Hair follicle dermal papilla cell (primary cell): Measurements from ENCODE around the gene MSMP. TPM values are rescaled to one million over a fixed set of nuclear protein-coding genes. Genes with fewer than 3 reads are reported as not detected.

ENCODE experiments used
- small RNA-seq: library from RNA; depleted of rRNA; stranded (forward); fragments of <200 nt; gene quantifications from one replicate; pipeline ENCODE3, GENCODE V24; 2012
- total RNA-seq: library from RNA; depleted of rRNA; stranded (reverse); fragments of >200 nt; gene quantifications from 2 replicates; pipeline ENCODE4 v1.2.3, GENCODE V29; 2012

MSMP gene
- not detected in 2 replicates for total RNA-seq

GRCh38 chr9:35754264-35754663, at the start of gene MSMP:
TSS of gene MSMP (minus strand) at chr9:35754276. CDS start at chr9:35754129, 147 bp downstream.

GRCh38 chr9:35791297-35791921, 37.3 kb upstream of the MSMP start, which contains the start of gene NPR2:
TSS of gene NPR2 (plus strand) at chr9:35791591. CDS start at chr9:35792409, 818 bp downstream.

GRCh38 chr9:35748858-35749514, 5.1 kb downstream of the MSMP start, which contains the start of the genes GBA2 and RGP1:
TSS of gene GBA2 (minus strand) at chr9:35749228. CDS start at chr9:35748704, 524 bp downstream.
TSS of gene RGP1 (plus strand) at chr9:35749287. CDS start at chr9:35749756, 469 bp downstream.

GRCh38 chr9:35732185-35732799, 21.8 kb downstream of the MSMP start, which contains the start of the genes CREB3 and TLN1:
TSS of gene CREB3 (plus strand) at chr9:35732666. CDS start at chr9:35732773, 107 bp downstream.
TSS of gene TLN1 (minus strand) at chr9:35732195. CDS start at chr9:35725694, 6,501 bp downstream.

Small RNA genes lying within 50 kb of the gene (small RNA-seq; reads per million reads assigned to genes)
- 1.3 reads per million, percentile 29 among the genes with 10 or more reads in this experiment for gene MIR6853

Other genes with a start within 250 kb of the MSMP start
- gene TESK1, start 149.0 kb downstream of the MSMP start, total RNA-seq = 20.1 and 20.6 TPM in 2 replicates
- 0.73 and 1.1 TPM in 2 replicates for gene CD72, start 135.9 kb downstream of the MSMP start, total RNA-seq
- gene SIT1, start 103.3 kb downstream of the MSMP start, total RNA-seq = not detected in 2 replicates
- gene RMRP, start 96.3 kb downstream of the MSMP start, total RNA-seq = 68,660 and 79,842 TPM in 2 replicates
- 11.4 and 15.8 TPM in 2 replicates for gene CCDC107, start 96.0 kb downstream of the MSMP start, total RNA-seq
- gene ARHGEF39, start 89.1 kb downstream of the MSMP start, total RNA-seq = 0.12 and 0.49 TPM in 2 replicates
- 0.16 TPM in 1 of 2 replicates, not detected in the other for gene CA9, start 80.3 kb downstream of the MSMP start, total RNA-seq
- 451 and 795 TPM in 2 replicates for gene TPM2, start 64.4 kb downstream of the MSMP start, total RNA-seq
- gene TLN1, start 22.1 kb downstream of the MSMP start, total RNA-seq = 543 and 559 TPM in 2 replicates
- gene CREB3, start 21.6 kb downstream of the MSMP start, total RNA-seq = 61.7 and 78.1 TPM in 2 replicates
- 36.2 and 37.3 TPM in 2 replicates for gene GBA2, start 5.0 kb downstream of the MSMP start, total RNA-seq
- 21.6 and 22.1 TPM in 2 replicates for gene RGP1, start 5.0 kb downstream of the MSMP start, total RNA-seq
- 14.9 and 23.2 TPM in 2 replicates for gene NPR2, start 37.3 kb upstream of the MSMP start, total RNA-seq
- gene SPAG8, start 58.0 kb upstream of the MSMP start, total RNA-seq = 0.49 and 2.1 TPM in 2 replicates
- gene HINT2, start 60.8 kb upstream of the MSMP start, total RNA-seq = 8.0 and 11.4 TPM in 2 replicates
- not detected in 2 replicates for gene FAM221B, start 74.5 kb upstream of the MSMP start, total RNA-seq
- gene TMEM8B, start 75.0 kb upstream of the MSMP start, total RNA-seq = 3.7 and 6.1 TPM in 2 replicates
- gene OR13J1, start 116.1 kb upstream of the MSMP start, total RNA-seq = not detected in 2 replicates
- gene HRCT1, start 151.9 kb upstream of the MSMP start, total RNA-seq = not detected in 2 replicates
- gene SPAAR, start 155.2 kb upstream of the MSMP start, total RNA-seq = not detected in 2 replicates
- 0.32 TPM in 1 of 2 replicates, not detected in the other for gene OR2S2, start 203.9 kb upstream of the MSMP start, total RNA-seq